K562 (cell line): ENCODE measurements around the gene LTBP1. TPM values are rescaled to one million over a fixed set of nuclear protein-coding genes. Genes with fewer than 3 reads are reported as not detected.

Experiments
- ARID1B ChIP-seq: fragments of 450-650 bp; IDR thresholded peaks from 2 replicates; pipeline ENCODE4 v1.6.1; 2016; ENCODE audit warnings: antibody characterized with exemption, mild to moderate bottlenecking, inconsistent platforms
- ATF3 ChIP-seq, 2 experiments: fragments of 450-650 bp in 1 of 2; sonication (generic) in 1 of 2; formaldehyde crosslinking in 1 of 2; IDR thresholded peaks in 1 of 2; conservative IDR thresholded peaks in 1 of 2; 2 replicates each; pipeline versions ENCODE4 v1.6.1 to v1.8.1; 2016 to 2023; ENCODE audit warnings: mild to moderate bottlenecking in 2 of 2, moderate library complexity in 2 of 2, inconsistent platforms in 1 of 2, missing genetic modification reagents in 1 of 2
- CBFA2T3 ChIP-seq: fragments of 450-650 bp; IDR thresholded peaks from 2 replicates; pipeline ENCODE4 v1.6.1; 2017
- CREM ChIP-seq: IDR thresholded peaks from 2 replicates; pipeline ENCODE4 v1.6.1; 2014; ENCODE audit warnings: antibody characterized with exemption, low read depth
- DPF2 ChIP-seq: fragments of 450-650 bp; IDR thresholded peaks from 2 replicates; pipeline ENCODE4 v1.6.1; 2016
- REST ChIP-seq, 2 experiments: fragments of 450-650 bp; formaldehyde crosslinking in 1 of 2; IDR thresholded peaks; 2 replicates each; pipeline versions ENCODE4 v1.4.0 to v1.6.1; 2014 to 2020; ENCODE audit warnings: mild to moderate bottlenecking in 2 of 2, borderline replicate concordance in 1 of 2, low read depth in 1 of 2
- RNF219 ChIP-seq: fragments of 250-450 bp; sonication (Bioruptor Pico); IDR thresholded peaks from 2 replicates; pipeline ENCODE4 v1.5.0; 2022; ENCODE audit warnings: mild to moderate bottlenecking
- SMARCA4 ChIP-seq: fragments of 450-650 bp; IDR thresholded peaks from 2 replicates; pipeline ENCODE4 v1.6.1; 2016
- ZNF639 ChIP-seq, 2 experiments: fragments of 200-800 bp in 1 of 2; sonication (Bioruptor generic) in 1 of 2; sonication (generic) in 1 of 2; formaldehyde crosslinking in 1 of 2; IDR thresholded peaks in 1 of 2; conservative IDR thresholded peaks in 1 of 2; 2 replicates each; pipeline versions ENCODE4 v1.5.0 to v1.6.1; 2016 to 2020; ENCODE audit warnings: missing compliant biosample characterization in 1 of 2, missing genetic modification characterization in 1 of 2, missing genetic modification reagents in 1 of 2
- polyA plus RNA-seq, 8 experiments: library from polyadenylated mRNA; depleted of rRNA in 4 of 8; stranded (reverse) in 5 of 8; unstranded in 3 of 8; fragments of >200 nt; fragmentation: Nextera tagmentation in 2 of 8; fragmentation: Illumina TruSeq in 1 of 8; extraction: Ambion mirVana in 2 of 8; extraction: Trizol in 1 of 8; gene quantifications; 2 replicates each; pipeline versions ENCODE4 v1.2.1 to v1.2.3, GENCODE V29; 2011 to 2014; ENCODE audit warnings: inconsistent platforms in 1 of 8, missing spikeins in 1 of 8
- total RNA-seq, 7 experiments: library from RNA; depleted of rRNA in 6 of 7; stranded (reverse); fragments of >200 nt in 6 of 7; fragmentation: Illumina TruSeq in 2 of 7; extraction: Trizol in 2 of 7; gene quantifications; 2 replicates each; pipeline versions ENCODE4 v1.2.1 to v1.2.3, GENCODE V29; 2011 to 2021; ENCODE audit warnings: low replicate concordance in 1 of 7

LTBP1 gene
- total and polyA plus RNA-seq, 9 of the 15 experiments (the other 6 are each of a cell fraction or from before 2014, with no cell fraction given), result 3.6 to 16.4 (median 8.5) TPM

GRCh38 chr2:33062665-33063250 is 116.0 kb downstream of the LTBP1 start (continued):
- TF ChIP-seq ZNF639 (CRISPR knock-in tag; conservative IDR thresholded peaks at IDR 0.05 in 1 of 2, IDR thresholded peaks at IDR 0.05 in 1 of 2) (no peak), ARID1B (0 out of 2 replicates have a peak, but pooled peaks have one; percentile 40), ATF3 (IDR thresholded peaks at IDR 0.05) (peak; percentile 46), ATF3 (CRISPR knock-in tag; conservative IDR thresholded peaks at IDR 0.05) (no peak), SMARCA4 (0 out of 2 replicates have a peak, but pooled peaks have one; percentile 25), RNF219 (CRISPR knock-in tag) (no peak), REST (IDR thresholded peaks at IDR 0.05; ENCODE audit: borderline replicate concordance) (no peak), REST (CRISPR knock-in tag; IDR thresholded peaks at IDR 0.05; ENCODE audit: low read depth) (no peak), CREM (0 out of 2 replicates have a peak, but pooled peaks have one; percentile 25), CBFA2T3 (peak; percentile 68), DPF2 (no peak)
